ENCODE data around the gene CCDC192. TPM values are rescaled to one million over a fixed set of nuclear protein-coding genes. Genes with fewer than 3 reads are reported as not detected.

Gene CCDC192
- total and polyA plus RNA-seq, 10 of the 15 experiments (the other 5 are each of a cell fraction or from before 2014, with no cell fraction given): 0.20 to 0.79 (median 0.32) TPM; not detected in 4

DNA sequence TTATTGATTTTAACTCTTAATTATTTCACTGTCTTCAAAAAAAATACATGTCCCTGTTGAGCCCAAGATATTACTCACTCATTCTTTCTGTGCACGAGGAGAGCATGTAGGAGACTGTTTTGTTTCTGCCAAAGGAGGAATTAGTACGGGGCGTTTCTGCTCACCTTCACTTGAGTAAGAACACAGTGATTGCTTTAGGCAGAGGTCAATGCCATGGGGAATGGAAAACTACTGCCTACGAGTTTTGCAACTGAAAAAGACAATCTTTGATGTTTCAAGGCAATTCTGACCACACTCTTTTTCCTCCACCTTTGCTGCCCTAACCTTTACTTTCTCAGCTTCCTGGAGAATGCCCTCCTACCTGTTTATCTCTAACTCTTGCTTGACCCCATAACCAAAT lies 109.4 kb downstream of the CCDC192 start (continued):
- TF ChIP-seq, protein P1, sequence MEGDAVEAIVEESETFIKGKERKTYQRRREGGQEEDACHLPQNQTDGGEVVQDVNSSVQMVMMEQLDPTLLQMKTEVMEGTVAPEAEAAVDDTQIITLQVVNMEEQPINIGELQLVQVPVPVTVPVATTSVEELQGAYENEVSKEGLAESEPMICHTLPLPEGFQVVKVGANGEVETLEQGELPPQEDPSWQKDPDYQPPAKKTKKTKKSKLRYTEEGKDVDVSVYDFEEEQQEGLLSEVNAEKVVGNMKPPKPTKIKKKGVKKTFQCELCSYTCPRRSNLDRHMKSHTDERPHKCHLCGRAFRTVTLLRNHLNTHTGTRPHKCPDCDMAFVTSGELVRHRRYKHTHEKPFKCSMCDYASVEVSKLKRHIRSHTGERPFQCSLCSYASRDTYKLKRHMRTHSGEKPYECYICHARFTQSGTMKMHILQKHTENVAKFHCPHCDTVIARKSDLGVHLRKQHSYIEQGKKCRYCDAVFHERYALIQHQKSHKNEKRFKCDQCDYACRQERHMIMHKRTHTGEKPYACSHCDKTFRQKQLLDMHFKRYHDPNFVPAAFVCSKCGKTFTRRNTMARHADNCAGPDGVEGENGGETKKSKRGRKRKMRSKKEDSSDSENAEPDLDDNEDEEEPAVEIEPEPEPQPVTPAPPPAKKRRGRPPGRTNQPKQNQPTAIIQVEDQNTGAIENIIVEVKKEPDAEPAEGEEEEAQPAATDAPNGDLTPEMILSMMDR (IDR thresholded peaks at IDR 0.05 in 2 of 3, conservative IDR thresholded peaks at IDR 0.05 in 1 of 3; ENCODE audit: control insufficient read depth in 2 of 3, extremely low read depth in 1 of 3, insufficient read depth in 1 of 3, low read depth in 3 of 3, low read length in 3 of 3): no peak
- TF ChIP-seq ZBED1 (IDR thresholded peaks at IDR 0.05; ENCODE audit: borderline replicate concordance) (no peak), EP300 (IDR thresholded peaks at IDR 0.05; ENCODE audit: borderline replicate concordance in 1 of 2, control insufficient read depth in 1 of 2, low read depth in 2 of 2, low read length in 2 of 2) (no peak)

DNA sequence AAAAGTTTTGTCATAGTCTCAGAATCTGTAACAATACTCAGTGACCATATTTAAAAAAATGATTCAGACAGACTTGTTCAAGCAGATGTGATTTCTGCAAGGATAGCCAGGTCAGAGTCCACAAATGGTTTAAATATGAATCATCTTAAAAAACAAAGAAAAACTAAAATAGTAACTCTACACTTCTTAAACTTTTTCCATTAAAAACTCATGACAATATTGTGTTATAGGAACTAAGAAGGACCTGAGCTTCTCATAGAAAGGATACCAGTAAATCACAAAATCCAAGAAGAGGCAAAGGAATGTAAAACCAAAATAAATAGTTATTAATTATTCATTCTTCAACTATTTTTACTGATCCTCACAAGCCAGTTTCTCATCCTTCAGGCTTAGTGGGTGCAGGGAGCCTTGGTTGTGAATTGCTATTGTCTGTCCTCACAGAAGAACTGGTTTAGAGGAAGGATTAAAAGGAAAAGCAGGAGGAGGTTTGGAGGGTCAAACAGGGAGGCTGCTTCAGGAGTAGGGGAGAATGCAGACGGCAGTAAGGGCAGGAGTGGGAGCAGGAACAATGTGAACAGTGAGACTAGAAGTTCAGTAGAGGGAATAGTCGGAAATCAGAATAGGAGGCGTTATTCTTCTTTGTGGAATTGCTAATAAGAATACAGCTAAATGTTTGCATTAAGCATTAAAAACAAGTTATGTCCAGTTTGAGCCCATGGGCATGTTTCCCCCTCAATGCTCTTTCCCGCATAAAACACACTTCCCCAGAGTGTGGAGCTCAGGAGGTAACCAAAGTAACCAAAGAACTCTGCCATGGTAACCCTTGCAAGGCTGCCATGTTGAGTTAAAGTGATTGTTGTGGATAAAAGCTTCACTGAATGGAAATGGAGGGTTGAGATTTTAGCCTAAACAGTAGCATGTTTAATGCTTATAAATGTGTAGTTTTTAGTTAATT lies 110.7 kb downstream of the CCDC192 start:
- RAD21 ChIA-PET (ENCODE audit: unreplicated experiment): interaction anchor here (1.3 to 1.7 kb wide), 2 partner anchors 11 to 227 kb away, joined by 3 to 4 read pairs; no protein-coding TSS in a partner anchor
- no peaks in the 10 kb centered on the region for H3K9me3 ChIP-seq (replicated peaks; ENCODE audit: control insufficient read depth, insufficient read depth, low read length)
- no peak overlapping the region for H3K27ac ChIP-seq (ENCODE audit: control insufficient read depth, insufficient read depth)
- FAIRE-seq (no peak), ATAC-seq (peak; percentile 56), DNase-seq (ENCODE audit: low read depth, low spot score) (no peak)
- intact Hi-C loops (cut with micrococcal nuclease; ENCODE audit: unreplicated experiment): no loop called here
- no peak overlapping the region for H3K9ac ChIP-seq (ENCODE audit: control insufficient read depth, insufficient read depth, low read length)
- SMC1A ChIA-PET (ENCODE audit: uncharacterized antibody, unreplicated experiment): interaction anchor here (0.6 to 3.4 kb wide), 10 partner anchors 10 to 1254 kb away, joined by 3 to 13 read pairs (median 4); no protein-coding TSS in a partner anchor
- no peaks in the 10 kb centered on the region for H3K4me1 ChIP-seq (ENCODE audit: control insufficient read depth, insufficient read depth, low read length)
- CTCF ChIA-PET: interaction anchor here (0.6 to 1.6 kb wide), 5 partner anchors 17 to 391 kb away, joined by 3 to 5 read pairs (median 3); no protein-coding TSS in a partner anchor
- in situ Hi-C loops (cut with MboI): no loop called here
- POLR2A ChIA-PET: interaction anchor here (0.6 kb wide), 1 partner anchor 1078 kb away, joined by 3 read pairs; no protein-coding TSS in a partner anchor
- no peak overlapping the region for H3K4me2 ChIP-seq (ENCODE audit: control insufficient read depth, insufficient read depth)
- no peak overlapping the region for H2AFZ ChIP-seq (ENCODE audit: control insufficient read depth, low read depth, low read length)
- no peaks in the 10 kb centered on the region for H3K36me3 ChIP-seq (ENCODE audit: control insufficient read depth in 2 of 2, insufficient read depth in 2 of 2, low read length in 1 of 2)
- no peaks in the 10 kb centered on the region for H3K79me2 ChIP-seq (ENCODE audit: control insufficient read depth, insufficient read depth, low read length)
- H4K20me1 ChIP-seq (ENCODE audit: control insufficient read depth, insufficient read depth): no peaks in the 10 kb centered on the region
- no peak overlapping the region for H3K4me3 ChIP-seq
- BruUV-seq (replicated peaks): no TSS peak
- H3K27me3 ChIP-seq (replicated peaks in 1 of 2; ENCODE audit: control insufficient read depth in 2 of 2, insufficient read depth in 2 of 2, low read length in 1 of 2): peaks cover 0 to 2% of the 10 kb centered on the region in 2 experiments; a peak in 1 of 4 replicates
- 38% methylated on average over 4 of the region's 4 CpGs for WGBS (ENCODE audit: insufficient coverage, insufficient replicate concordance, low lambda C conversion rate, missing lambda C conversion rate)
- TF ChIP-seq SREBF2 (IDR thresholded peaks at IDR 0.05; ENCODE audit: low read length) (no peak), ZSCAN29 (IDR thresholded peaks at IDR 0.05) (no peak), KLF5 (IDR thresholded peaks at IDR 0.05; ENCODE audit: partially characterized antibody) (no peak), CREB1 (IDR thresholded peaks at IDR 0.05; ENCODE audit: low read depth) (no peak), TCF7 (IDR thresholded peaks at IDR 0.05; ENCODE audit: borderline replicate concordance) (no peak), GATAD2B (conservative IDR thresholded peaks at IDR 0.05; ENCODE audit: low read depth) (no peak), NFYA (IDR thresholded peaks at IDR 0.05; ENCODE audit: borderline replicate concordance, low read depth, low read length) (no peak)
- TF ChIP-seq, protein P2, sequence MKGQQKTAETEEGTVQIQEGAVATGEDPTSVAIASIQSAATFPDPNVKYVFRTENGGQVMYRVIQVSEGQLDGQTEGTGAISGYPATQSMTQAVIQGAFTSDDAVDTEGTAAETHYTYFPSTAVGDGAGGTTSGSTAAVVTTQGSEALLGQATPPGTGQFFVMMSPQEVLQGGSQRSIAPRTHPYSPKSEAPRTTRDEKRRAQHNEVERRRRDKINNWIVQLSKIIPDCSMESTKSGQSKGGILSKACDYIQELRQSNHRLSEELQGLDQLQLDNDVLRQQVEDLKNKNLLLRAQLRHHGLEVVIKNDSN (IDR thresholded peaks at IDR 0.05; ENCODE audit: borderline replicate concordance, extremely low read length, insufficient read depth, low read depth, low read length): no peak
- TF ChIP-seq, protein P3, sequence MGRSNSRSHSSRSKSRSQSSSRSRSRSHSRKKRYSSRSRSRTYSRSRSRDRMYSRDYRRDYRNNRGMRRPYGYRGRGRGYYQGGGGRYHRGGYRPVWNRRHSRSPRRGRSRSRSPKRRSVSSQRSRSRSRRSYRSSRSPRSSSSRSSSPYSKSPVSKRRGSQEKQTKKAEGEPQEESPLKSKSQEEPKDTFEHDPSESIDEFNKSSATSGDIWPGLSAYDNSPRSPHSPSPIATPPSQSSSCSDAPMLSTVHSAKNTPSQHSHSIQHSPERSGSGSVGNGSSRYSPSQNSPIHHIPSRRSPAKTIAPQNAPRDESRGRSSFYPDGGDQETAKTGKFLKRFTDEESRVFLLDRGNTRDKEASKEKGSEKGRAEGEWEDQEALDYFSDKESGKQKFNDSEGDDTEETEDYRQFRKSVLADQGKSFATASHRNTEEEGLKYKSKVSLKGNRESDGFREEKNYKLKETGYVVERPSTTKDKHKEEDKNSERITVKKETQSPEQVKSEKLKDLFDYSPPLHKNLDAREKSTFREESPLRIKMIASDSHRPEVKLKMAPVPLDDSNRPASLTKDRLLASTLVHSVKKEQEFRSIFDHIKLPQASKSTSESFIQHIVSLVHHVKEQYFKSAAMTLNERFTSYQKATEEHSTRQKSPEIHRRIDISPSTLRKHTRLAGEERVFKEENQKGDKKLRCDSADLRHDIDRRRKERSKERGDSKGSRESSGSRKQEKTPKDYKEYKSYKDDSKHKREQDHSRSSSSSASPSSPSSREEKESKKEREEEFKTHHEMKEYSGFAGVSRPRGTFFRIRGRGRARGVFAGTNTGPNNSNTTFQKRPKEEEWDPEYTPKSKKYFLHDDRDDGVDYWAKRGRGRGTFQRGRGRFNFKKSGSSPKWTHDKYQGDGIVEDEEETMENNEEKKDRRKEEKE (IDR thresholded peaks at IDR 0.05): no peak

Data from GM12878 (cell line).